K562 (cell line): ENCODE measurements around the gene SATB2. TPM values are rescaled to one million over a fixed set of nuclear protein-coding genes. Genes with fewer than 3 reads are reported as not detected.

ENCODE experiments used
- ATAC-seq: fragments of 200-7000 bp; cut with Tn5 transposase; 3 replicates; pipeline ENCODE4 v1.9.1; 2020; ENCODE audit warnings: moderate library complexity
- BruUV-seq: library from RNA; stranded (reverse); fragments of 400-500 nt; replicated peaks from 2 replicates; lab custom pipeline; 2021; lab: Mats Ljungman, UMichigan
- CTCF ChIA-PET: fragments of 300-600 bp; formaldehyde crosslinking; extraction: SDS; loops from one replicate; lab custom pipeline; 2021; ENCODE audit warnings: low intra/inter-chr PET ratio; lab: Yijun Ruan, JAX
- POLR2A ChIA-PET: fragments of 300-600, 350-650 bp; sonication (Branson Sonifier 250); formaldehyde crosslinking; extraction: SDS; loops from one replicate; lab custom pipeline; 2021; ENCODE audit warnings: antibody characterized with exemption, inconsistent platforms; lab: Yijun Ruan, JAX
- DNase-seq, 4 experiments: peaks; one replicate each; pipeline versions ENCODE4 v3.0.0 to v3.0.0-alpha.2; 2011 to 2018; ENCODE audit warnings: low spot score in 3 of 4, mixed read lengths in 3 of 4; ENCODE audit errors: extremely low read depth in 1 of 4
- FAIRE-seq: peaks from 2 replicates; lab custom pipeline; 2011; peaks lifted over from hg19 to GRCh38; lab: Jason Lieb, UNC
- H2AFZ ChIP-seq: 2 replicates; pipeline ENCODE4 v1.6.0; 2011; ENCODE audit warnings: low read depth, low read length, control low read depth, inconsistent platforms
- H3K27ac ChIP-seq: fragments of 200-600 bp; 3 replicates; pipeline ENCODE4 v1.8.0; 2011; ENCODE audit warnings: low read depth, mild to moderate bottlenecking, control low read depth, inconsistent platforms, low read length, moderate library complexity, mixed read lengths; ENCODE audit errors: extremely low read depth
- H3K27me3 ChIP-seq, 2 experiments: fragments of 300-600 bp in 1 of 2; 2 replicates in 1 of 2; 3 replicates in 1 of 2; pipeline versions ENCODE4 v1.6.0 to v1.8.0; 2011; ENCODE audit warnings: inconsistent platforms in 2 of 2, low read length in 2 of 2, mild to moderate bottlenecking in 1 of 2, mixed read lengths in 1 of 2, moderate library complexity in 1 of 2; ENCODE audit not compliant: control insufficient read depth in 2 of 2, insufficient read depth in 2 of 2
- H3K36me3 ChIP-seq: fragments of 300-600 bp; 3 replicates; pipeline ENCODE4 v1.8.0; 2011; ENCODE audit warnings: mild to moderate bottlenecking, low read length, inconsistent platforms; ENCODE audit not compliant: control insufficient read depth, insufficient read depth
- H3K4me1 ChIP-seq, 2 experiments: fragments of 200-600 bp in 1 of 2; replicated peaks in 1 of 2; 2 replicates in 1 of 2; 3 replicates in 1 of 2; pipeline versions ENCODE4 v1.5.1 to v1.8.0; 2011; ENCODE audit warnings: inconsistent platforms in 2 of 2, low read length in 2 of 2, mild to moderate bottlenecking in 1 of 2, mixed read lengths in 1 of 2, moderate library complexity in 1 of 2; ENCODE audit not compliant: control insufficient read depth in 2 of 2, insufficient read depth in 2 of 2
- H3K4me2 ChIP-seq: 2 replicates; pipeline ENCODE4 v1.6.1; 2011; ENCODE audit warnings: low read length, control low read depth, inconsistent platforms, mixed read lengths; ENCODE audit not compliant: insufficient read depth
- H3K4me3 ChIP-seq: fragments of 200-600 bp; sonication (generic), shearing (Covaris generic); 2 replicates; pipeline ENCODE4 v1.5.1; 2016; ENCODE audit warnings: control low read depth, inconsistent platforms
- H3K79me2 ChIP-seq: fragments of 200-600 bp; 3 replicates; pipeline ENCODE4 v1.8.0; 2011; ENCODE audit warnings: low read length, inconsistent platforms; ENCODE audit not compliant: control insufficient read depth, insufficient read depth
- H3K9ac ChIP-seq, 2 experiments: 2 replicates each; pipeline versions ENCODE4 v1.6.0 to v1.6.1; 2011; ENCODE audit warnings: low read depth in 2 of 2, low read length in 2 of 2, control low read depth in 1 of 2, inconsistent platforms in 1 of 2, mild to moderate bottlenecking in 1 of 2, mixed read lengths in 1 of 2; ENCODE audit not compliant: insufficient read depth in 1 of 2
- H3K9me1 ChIP-seq: one replicate; pipeline ENCODE4 v1.6.0; 2011; ENCODE audit warnings: inconsistent platforms, mild to moderate bottlenecking, low read length, moderate library complexity; ENCODE audit not compliant: control insufficient read depth, insufficient read depth
- H3K9me3 ChIP-seq: replicated peaks from 2 replicates; pipeline ENCODE4 v1.5.1; 2011; ENCODE audit warnings: low read depth, low read length, inconsistent platforms; ENCODE audit not compliant: control insufficient read depth, insufficient read depth
- H4K20me1 ChIP-seq: replicated peaks from 2 replicates; pipeline ENCODE4 v1.6.1; 2011; ENCODE audit warnings: low read length, inconsistent platforms, mixed read lengths; ENCODE audit not compliant: control insufficient read depth, insufficient read depth
- RAD21 ChIP-seq, 2 experiments: fragments of 250-450 bp in 1 of 2; fragments of 450-650 bp in 1 of 2; sonication (Bioruptor Pico) in 1 of 2; formaldehyde crosslinking in 1 of 2; IDR thresholded peaks in 1 of 2; conservative IDR thresholded peaks in 1 of 2; 2 replicates each; pipeline versions ENCODE4 v1.4.0 to v1.8.0; 2020 to 2022; ENCODE audit warnings: mild to moderate bottlenecking in 2 of 2, moderate library complexity in 1 of 2
- in situ Hi-C: fragments of 300-500 bp; cut with MboI; formaldehyde crosslinking; loops from 4 replicates; pipeline ENCODE4 v1.15.0; 2018; ENCODE audit warnings: inconsistent platforms, mixed read lengths
- intact Hi-C: fragments of 100-400 bp; cut with micrococcal nuclease; formaldehyde crosslinking; loops from 2 replicates; pipeline ENCODE4 v1.14.2; 2022
- polyA plus RNA-seq, 8 experiments: library from polyadenylated mRNA; depleted of rRNA in 4 of 8; stranded (reverse) in 5 of 8; unstranded in 3 of 8; fragments of >200 nt; fragmentation: Nextera tagmentation in 2 of 8; fragmentation: Illumina TruSeq in 1 of 8; extraction: Ambion mirVana in 2 of 8; extraction: Trizol in 1 of 8; gene quantifications; 2 replicates each; pipeline versions ENCODE4 v1.2.1 to v1.2.3, GENCODE V29; 2011 to 2014; ENCODE audit warnings: inconsistent platforms in 1 of 8, missing spikeins in 1 of 8
- total RNA-seq, 7 experiments: library from RNA; depleted of rRNA in 6 of 7; stranded (reverse); fragments of >200 nt in 6 of 7; fragmentation: Illumina TruSeq in 2 of 7; extraction: Trizol in 2 of 7; gene quantifications; 2 replicates each; pipeline versions ENCODE4 v1.2.1 to v1.2.3, GENCODE V29; 2011 to 2021; ENCODE audit warnings: low replicate concordance in 1 of 7
- TF ChIP-seq, protein P1 (sequence below), 2 experiments: fragments of 450-650 bp in 1 of 2; IDR thresholded peaks; 2 replicates each; pipeline ENCODE4 v1.6.1; 2011 to 2017; ENCODE audit warnings: low read depth in 2 of 2, antibody characterized with exemption in 1 of 2, borderline replicate concordance in 1 of 2, low read length in 1 of 2, mild to moderate bottlenecking in 1 of 2, mixed read lengths in 1 of 2; ENCODE audit not compliant: control insufficient read depth in 1 of 2
- TF ChIP-seq, protein P2 (sequence below): sonication (generic); formaldehyde crosslinking; IDR thresholded peaks from 2 replicates; pipeline ENCODE4 v1.8.1; 2023; ENCODE audit warnings: mild to moderate bottlenecking, missing genetic modification reagents, moderate library complexity
- TF ChIP-seq, protein P3 (sequence below), 3 experiments: IDR thresholded peaks in 2 of 3; conservative IDR thresholded peaks in 1 of 3; 2 replicates each; pipeline ENCODE4 v1.5.1; 2011 to 2012; ENCODE audit warnings: low read length in 3 of 3, mild to moderate bottlenecking in 3 of 3, control low read depth in 2 of 3, improper control_type of control experiment in 1 of 3, inconsistent platforms in 1 of 3, low read depth in 1 of 3, mixed read lengths in 1 of 3, moderate library complexity in 1 of 3; ENCODE audit not compliant: insufficient read depth in 2 of 3

SATB2 gene
- total and polyA plus RNA-seq, 9 of the 15 experiments (the other 6 are each of a cell fraction or from before 2014, with no cell fraction given), result 4.5 to 34.0 (median 15.1) TPM

DNA sequence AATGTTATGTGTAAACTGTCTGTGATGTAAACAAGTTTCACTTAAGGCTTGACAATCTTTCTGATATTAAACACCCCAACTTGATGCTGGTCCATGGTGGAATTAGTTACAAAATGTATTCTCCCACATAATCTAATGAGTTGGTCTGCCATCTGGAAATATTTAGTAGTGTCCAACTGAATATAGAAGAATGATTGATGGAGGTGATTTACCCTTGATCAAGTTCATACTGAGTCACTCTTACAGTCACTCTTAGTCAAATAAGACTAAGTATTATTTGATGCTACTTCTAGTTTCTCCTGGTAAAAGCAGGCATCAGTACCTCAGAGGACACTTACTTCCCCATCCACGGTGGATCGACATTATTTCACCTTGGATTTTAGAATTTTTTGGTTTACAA is 198.1 kb downstream of the SATB2 start (continued):
- TF ChIP-seq, protein P1, sequence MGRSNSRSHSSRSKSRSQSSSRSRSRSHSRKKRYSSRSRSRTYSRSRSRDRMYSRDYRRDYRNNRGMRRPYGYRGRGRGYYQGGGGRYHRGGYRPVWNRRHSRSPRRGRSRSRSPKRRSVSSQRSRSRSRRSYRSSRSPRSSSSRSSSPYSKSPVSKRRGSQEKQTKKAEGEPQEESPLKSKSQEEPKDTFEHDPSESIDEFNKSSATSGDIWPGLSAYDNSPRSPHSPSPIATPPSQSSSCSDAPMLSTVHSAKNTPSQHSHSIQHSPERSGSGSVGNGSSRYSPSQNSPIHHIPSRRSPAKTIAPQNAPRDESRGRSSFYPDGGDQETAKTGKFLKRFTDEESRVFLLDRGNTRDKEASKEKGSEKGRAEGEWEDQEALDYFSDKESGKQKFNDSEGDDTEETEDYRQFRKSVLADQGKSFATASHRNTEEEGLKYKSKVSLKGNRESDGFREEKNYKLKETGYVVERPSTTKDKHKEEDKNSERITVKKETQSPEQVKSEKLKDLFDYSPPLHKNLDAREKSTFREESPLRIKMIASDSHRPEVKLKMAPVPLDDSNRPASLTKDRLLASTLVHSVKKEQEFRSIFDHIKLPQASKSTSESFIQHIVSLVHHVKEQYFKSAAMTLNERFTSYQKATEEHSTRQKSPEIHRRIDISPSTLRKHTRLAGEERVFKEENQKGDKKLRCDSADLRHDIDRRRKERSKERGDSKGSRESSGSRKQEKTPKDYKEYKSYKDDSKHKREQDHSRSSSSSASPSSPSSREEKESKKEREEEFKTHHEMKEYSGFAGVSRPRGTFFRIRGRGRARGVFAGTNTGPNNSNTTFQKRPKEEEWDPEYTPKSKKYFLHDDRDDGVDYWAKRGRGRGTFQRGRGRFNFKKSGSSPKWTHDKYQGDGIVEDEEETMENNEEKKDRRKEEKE (IDR thresholded peaks at IDR 0.05; ENCODE audit: borderline replicate concordance in 1 of 2, control insufficient read depth in 1 of 2, low read depth in 2 of 2, low read length in 1 of 2), result no peak

DNA sequence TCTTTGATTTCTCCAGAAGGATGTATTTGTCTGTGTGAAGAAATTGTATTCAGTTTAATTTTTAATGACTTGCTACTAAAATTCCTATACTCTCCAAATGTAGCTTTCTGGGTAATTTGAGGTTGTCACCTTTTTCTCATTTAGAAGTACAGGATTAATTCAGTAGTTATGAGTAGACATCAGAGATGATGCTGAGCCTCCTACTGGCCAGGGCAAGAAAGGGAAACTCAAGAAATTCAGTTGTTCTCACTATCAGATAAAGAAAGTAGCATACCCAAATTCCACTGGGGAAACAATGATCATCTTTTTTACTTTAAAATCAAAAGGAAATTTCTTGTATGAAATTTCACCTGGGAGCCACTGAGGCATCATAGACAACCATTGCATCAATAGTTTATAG is 199.4 kb downstream of the SATB2 start:
- Histone ChIP-seq H3K79me2 (no peaks in the 10 kb centered on the region), H3K4me2 (no peak overlapping the region), H3K36me3 (no peaks in the 10 kb centered on the region), H2AFZ (no peak overlapping the region), H3K9me1 (no peaks in the 10 kb centered on the region), H3K27ac (no peak overlapping the region), H4K20me1 (no peaks in the 10 kb centered on the region), H3K27me3 (no peaks in the 10 kb centered on the region), H3K9me3 (no peaks in the 10 kb centered on the region), H3K4me1 (no peaks in the 10 kb centered on the region), H3K4me3 (no peak overlapping the region), H3K9ac (no peak overlapping the region)
- in situ Hi-C loops (no loop called here), intact Hi-C loops (no loop called here)
- ChIA-PET CTCF (no interaction called here), POLR2A (no interaction called here)
- no peak for ATAC-seq
- FAIRE-seq, result no peak
- TF ChIP-seq RAD21 (CRISPR knock-in tag; conservative IDR thresholded peaks at IDR 0.05 in 1 of 2, IDR thresholded peaks at IDR 0.05 in 1 of 2), result peak in 1 of 2 experiments; percentile 39; a peak in 2 of 4 replicates
- TF ChIP-seq, protein P2, sequence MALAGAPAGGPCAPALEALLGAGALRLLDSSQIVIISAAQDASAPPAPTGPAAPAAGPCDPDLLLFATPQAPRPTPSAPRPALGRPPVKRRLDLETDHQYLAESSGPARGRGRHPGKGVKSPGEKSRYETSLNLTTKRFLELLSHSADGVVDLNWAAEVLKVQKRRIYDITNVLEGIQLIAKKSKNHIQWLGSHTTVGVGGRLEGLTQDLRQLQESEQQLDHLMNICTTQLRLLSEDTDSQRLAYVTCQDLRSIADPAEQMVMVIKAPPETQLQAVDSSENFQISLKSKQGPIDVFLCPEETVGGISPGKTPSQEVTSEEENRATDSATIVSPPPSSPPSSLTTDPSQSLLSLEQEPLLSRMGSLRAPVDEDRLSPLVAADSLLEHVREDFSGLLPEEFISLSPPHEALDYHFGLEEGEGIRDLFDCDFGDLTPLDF (CRISPR knock-in tag), result no peak
- TF ChIP-seq, protein P3, sequence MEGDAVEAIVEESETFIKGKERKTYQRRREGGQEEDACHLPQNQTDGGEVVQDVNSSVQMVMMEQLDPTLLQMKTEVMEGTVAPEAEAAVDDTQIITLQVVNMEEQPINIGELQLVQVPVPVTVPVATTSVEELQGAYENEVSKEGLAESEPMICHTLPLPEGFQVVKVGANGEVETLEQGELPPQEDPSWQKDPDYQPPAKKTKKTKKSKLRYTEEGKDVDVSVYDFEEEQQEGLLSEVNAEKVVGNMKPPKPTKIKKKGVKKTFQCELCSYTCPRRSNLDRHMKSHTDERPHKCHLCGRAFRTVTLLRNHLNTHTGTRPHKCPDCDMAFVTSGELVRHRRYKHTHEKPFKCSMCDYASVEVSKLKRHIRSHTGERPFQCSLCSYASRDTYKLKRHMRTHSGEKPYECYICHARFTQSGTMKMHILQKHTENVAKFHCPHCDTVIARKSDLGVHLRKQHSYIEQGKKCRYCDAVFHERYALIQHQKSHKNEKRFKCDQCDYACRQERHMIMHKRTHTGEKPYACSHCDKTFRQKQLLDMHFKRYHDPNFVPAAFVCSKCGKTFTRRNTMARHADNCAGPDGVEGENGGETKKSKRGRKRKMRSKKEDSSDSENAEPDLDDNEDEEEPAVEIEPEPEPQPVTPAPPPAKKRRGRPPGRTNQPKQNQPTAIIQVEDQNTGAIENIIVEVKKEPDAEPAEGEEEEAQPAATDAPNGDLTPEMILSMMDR (IDR thresholded peaks at IDR 0.05 in 2 of 3, conservative IDR thresholded peaks at IDR 0.05 in 1 of 3; ENCODE audit: insufficient read depth in 2 of 3, low read depth in 1 of 3, low read length in 3 of 3), result peak; percentile 9 to 33 (median 16); a peak in 2 of 6 replicates
- DNase-seq, result no peak
- no TSS peak for BruUV-seq
